Right lobe of liver (tissue), 6 donors: ENCODE data around the gene ATP13A2. TPM values are rescaled to one million over a fixed set of nuclear protein-coding genes. Genes with fewer than 3 reads are reported as not detected.

Source experiments
- ATAC-seq, 4 donors: fragments of 200-7000 bp; cut with Tn5 transposase; one replicate each; pipeline ENCODE4 v1.9.1; 2020; ENCODE audit warnings: mild to moderate bottlenecking in 4 of 4, moderate library complexity in 4 of 4
- DNase-seq, 3 donors: peaks; one replicate each; pipeline ENCODE4 v3.0.0-alpha.2; 2020
- H3K27ac ChIP-seq, 3 donors: fragments of 200-600 bp; one replicate each; pipeline ENCODE4 v1.8.0; 2022
- H3K27me3 ChIP-seq, 2 donors: fragments of 200-600 bp; one replicate each; pipeline ENCODE4 v1.8.0; 2022
- H3K36me3 ChIP-seq, 4 donors: fragments of 200-600 bp; sonication (generic) in 1 of 4; one replicate each; pipeline versions ENCODE4 v1.5.1 to v1.8.0; 2017 to 2022; ENCODE audit warnings: control low read depth in 1 of 4
- H3K4me1 ChIP-seq, 4 donors: fragments of 200-600 bp; sonication (generic) in 1 of 4; one replicate each; pipeline versions ENCODE4 v1.5.1 to v1.8.0; 2017 to 2022; ENCODE audit warnings: control low read depth in 1 of 4
- H3K4me3 ChIP-seq, 3 donors: fragments of 200-600 bp; one replicate each; pipeline ENCODE4 v1.8.0; 2022
- H3K9me3 ChIP-seq, 4 donors: fragments of 200-600 bp; sonication (generic) in 1 of 4; one replicate each; pipeline versions ENCODE4 v1.5.1 to v1.8.0; 2017 to 2022; ENCODE audit warnings: control low read depth in 1 of 4
- CTCF ChIP-seq, 4 donors: fragments of 200-600 bp in 3 of 4; fragments of 450-650 bp in 1 of 4; IDR thresholded peaks; one replicate each; pipeline versions ENCODE4 v1.5.1 to v1.8.0; 2016 to 2022; ENCODE audit warnings: antibody characterized with exemption in 4 of 4, mild to moderate bottlenecking in 2 of 4
- POLR2A ChIP-seq: fragments of 450-650 bp; IDR thresholded peaks from one replicate; pipeline ENCODE4 v1.6.1; 2017; ENCODE audit warnings: antibody characterized with exemption, mild to moderate bottlenecking
- WGBS: methylation state at CpG from one replicate; pipeline ENCODE4 v1.1.6; 2018; ENCODE audit warnings: low coverage, low lambda C conversion rate; ENCODE audit not compliant: insufficient coverage; ENCODE audit errors: missing lambda C conversion rate; 5-methylcytosine and 5-hydroxymethylcytosine counted together
- intact Hi-C, 2 donors: fragments of 100-400 bp; cut with DNase I; formaldehyde crosslinking; loops; one replicate each; pipeline versions ENCODE4 v1.11.2 to v1.14.1; 2022
- total RNA-seq, 6 experiments: library from RNA; depleted of rRNA in 2 of 6; stranded (reverse); fragments of >200 nt in 2 of 6; fragmentation: NEBNext Ultra II Directional in 3 of 6; extraction: Animal tissue kit (Norgen Biotek cat#: 25700) in 3 of 6; gene quantifications; one replicate each; pipeline versions ENCODE4 v1.1.0 to v1.2.4, GENCODE V29; 2016 to 2023
- donor health status: DM: no; HTN: yes; CAD: no.
- donor health status: DM: no; HTN: no; CAD: no.
- donor health status: DM: no; HTN: no; CAD: no.
- donor health status: DM: no; HTN: yes; CAD: no.
- donor health status: DM: no; HTN: yes; CAD: no.

The ATP13A2 gene
- total RNA-seq, 6 experiments from 2014 or later, result 5.0 to 12.5 (median 9.2) TPM

GRCh38 chr1:17004466-17005364, 7.0 kb downstream of the ATP13A2 start:
- ATAC-seq (no peak), DNase-seq (no peak)
- intact Hi-C loops, result no loop called here
- no CpG with 5 or more reads among the region's 24 CpGs for WGBS
- TF ChIP-seq POLR2A (no peak), CTCF (IDR thresholded peaks at IDR 0.05) (no peak)
- H3K36me3 ChIP-seq, result peaks cover 0 to 9% (median 0%) of the 10 kb centered on the region in 4 donors
- H3K4me1 ChIP-seq, result no peaks in the 10 kb centered on the region
- H3K9me3 ChIP-seq, result no peaks in the 10 kb centered on the region
- no peak overlapping the region for H3K27ac ChIP-seq
- H3K4me3 ChIP-seq, result no peak overlapping the region
- no peaks in the 10 kb centered on the region for H3K27me3 ChIP-seq

- Histone ChIP-seq H3K4me3 (no peak overlapping the region), H3K9me3 (no peaks in the 10 kb centered on the region), H3K36me3 (peaks cover 0 to 9% (median under 1%) of the 10 kb centered on the region in 4 donors), H3K4me1 (no peaks in the 10 kb centered on the region), H3K27ac (no peak overlapping the region), H3K27me3 (no peaks in the 10 kb centered on the region)
- intact Hi-C loops, result no loop called here
- TF ChIP-seq POLR2A (no peak), CTCF (IDR thresholded peaks at IDR 0.05) (no peak)
- DNase-seq, result no peak
- ATAC-seq, result no peak
- 93% methylated on average over 3 of the region's 4 CpGs for WGBS
Measured at GRCh38 chr1:17002524-17002902, 9.2 kb downstream of the ATP13A2 start.

GRCh38 chr1:17001760-17002523, 9.8 kb downstream of the ATP13A2 start:
- TF ChIP-seq CTCF (IDR thresholded peaks at IDR 0.05), result no peak
- TF ChIP-seq POLR2A, result no peak
- Histone ChIP-seq H3K4me3 (no peak overlapping the region), H3K36me3 (peaks cover 0 to 9% (median under 1%) of the 10 kb centered on the region in 4 donors), H3K27me3 (no peaks in the 10 kb centered on the region), H3K27ac (no peak overlapping the region), H3K9me3 (no peaks in the 10 kb centered on the region), H3K4me1 (no peaks in the 10 kb centered on the region)
- DNase-seq (no peak), ATAC-seq (no peak)
- 100% methylated on average over 2 of the region's 19 CpGs for WGBS
- intact Hi-C loops, result no loop called here

GRCh38 chr1:16999863-17000262, 11.9 kb downstream of the ATP13A2 start:
- WGBS, result no CpG with 5 or more reads among the region's 8 CpGs

More at GRCh38 chr1:16999863-17000262, 11.9 kb downstream of the ATP13A2 start:
- H3K4me3 ChIP-seq, result no peak overlapping the region
- no peak for ATAC-seq
- H3K27me3 ChIP-seq, result no peaks in the 10 kb centered on the region
- no peak for DNase-seq
- no peaks in the 10 kb centered on the region for H3K9me3 ChIP-seq
- intact Hi-C loops, result no loop called here
- TF ChIP-seq CTCF (IDR thresholded peaks at IDR 0.05) (no peak), POLR2A (no peak)
- peaks cover 0 to 9% (median under 1%) of the 10 kb centered on the region in 4 donors for H3K36me3 ChIP-seq
- H3K27ac ChIP-seq, result no peak overlapping the region
- H3K4me1 ChIP-seq, result no peaks in the 10 kb centered on the region
